22Rv1 (cell line): ENCODE results near the gene MAPK14.
A peak's percentile ranks its signal among the peaks of the same experiment; 100 is the strongest.

Experiments
- H3K27ac ChIP-seq: fragments of 450-650 bp; 2 replicates; pipeline ENCODE4 v1.5.1; 2017
- ZFX ChIP-seq: fragments of 450-650 bp; IDR thresholded peaks from 2 replicates; pipeline ENCODE4 v1.6.1; 2017; ENCODE audit warnings: antibody characterized with exemption, borderline replicate concordance
- TF ChIP-seq, protein P1 (sequence below): fragments of 450-650 bp; IDR thresholded peaks from 2 replicates; pipeline ENCODE4 v1.5.1; 2017; ENCODE audit warnings: mild to moderate bottlenecking

The MAPK14 gene

DNA sequence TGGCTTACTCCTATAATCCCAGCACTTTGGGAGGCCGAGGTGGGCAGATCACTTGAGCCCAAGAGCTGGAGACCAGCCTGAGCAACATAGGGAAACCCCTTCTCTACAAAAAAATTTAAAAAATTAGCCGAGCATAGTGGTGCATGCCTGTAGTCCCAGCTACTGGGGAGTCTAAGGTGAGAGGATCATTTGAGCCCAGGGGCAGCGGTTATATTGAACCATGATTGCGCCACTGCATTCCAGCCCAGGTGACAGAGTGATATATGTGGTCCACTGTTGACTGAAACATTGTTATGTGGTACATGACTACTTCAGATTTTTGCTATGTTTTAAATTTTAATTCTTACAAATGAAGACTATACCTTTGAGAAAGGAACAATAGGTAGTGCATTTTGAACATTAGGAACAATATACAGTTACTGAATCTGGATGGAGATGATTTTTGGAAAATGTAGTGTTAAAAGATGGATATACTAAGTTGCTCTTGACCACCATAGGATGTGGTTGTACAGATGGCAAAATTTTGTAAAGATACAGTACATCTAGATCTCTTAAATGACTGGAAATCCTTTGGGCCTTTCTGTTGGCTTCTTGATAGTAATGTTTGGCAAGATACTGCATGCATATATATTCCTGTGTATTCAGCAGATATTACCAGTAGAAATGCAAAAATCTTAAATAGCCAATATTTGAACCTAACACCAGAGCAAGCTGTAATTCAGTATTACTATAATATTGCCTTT lies 35.9 kb downstream of the MAPK14 start:
- TF ChIP-seq, protein P1, sequence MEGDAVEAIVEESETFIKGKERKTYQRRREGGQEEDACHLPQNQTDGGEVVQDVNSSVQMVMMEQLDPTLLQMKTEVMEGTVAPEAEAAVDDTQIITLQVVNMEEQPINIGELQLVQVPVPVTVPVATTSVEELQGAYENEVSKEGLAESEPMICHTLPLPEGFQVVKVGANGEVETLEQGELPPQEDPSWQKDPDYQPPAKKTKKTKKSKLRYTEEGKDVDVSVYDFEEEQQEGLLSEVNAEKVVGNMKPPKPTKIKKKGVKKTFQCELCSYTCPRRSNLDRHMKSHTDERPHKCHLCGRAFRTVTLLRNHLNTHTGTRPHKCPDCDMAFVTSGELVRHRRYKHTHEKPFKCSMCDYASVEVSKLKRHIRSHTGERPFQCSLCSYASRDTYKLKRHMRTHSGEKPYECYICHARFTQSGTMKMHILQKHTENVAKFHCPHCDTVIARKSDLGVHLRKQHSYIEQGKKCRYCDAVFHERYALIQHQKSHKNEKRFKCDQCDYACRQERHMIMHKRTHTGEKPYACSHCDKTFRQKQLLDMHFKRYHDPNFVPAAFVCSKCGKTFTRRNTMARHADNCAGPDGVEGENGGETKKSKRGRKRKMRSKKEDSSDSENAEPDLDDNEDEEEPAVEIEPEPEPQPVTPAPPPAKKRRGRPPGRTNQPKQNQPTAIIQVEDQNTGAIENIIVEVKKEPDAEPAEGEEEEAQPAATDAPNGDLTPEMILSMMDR = no peak
- TF ChIP-seq ZFX = no peak
- no peak overlapping the region for H3K27ac ChIP-seq

DNA sequence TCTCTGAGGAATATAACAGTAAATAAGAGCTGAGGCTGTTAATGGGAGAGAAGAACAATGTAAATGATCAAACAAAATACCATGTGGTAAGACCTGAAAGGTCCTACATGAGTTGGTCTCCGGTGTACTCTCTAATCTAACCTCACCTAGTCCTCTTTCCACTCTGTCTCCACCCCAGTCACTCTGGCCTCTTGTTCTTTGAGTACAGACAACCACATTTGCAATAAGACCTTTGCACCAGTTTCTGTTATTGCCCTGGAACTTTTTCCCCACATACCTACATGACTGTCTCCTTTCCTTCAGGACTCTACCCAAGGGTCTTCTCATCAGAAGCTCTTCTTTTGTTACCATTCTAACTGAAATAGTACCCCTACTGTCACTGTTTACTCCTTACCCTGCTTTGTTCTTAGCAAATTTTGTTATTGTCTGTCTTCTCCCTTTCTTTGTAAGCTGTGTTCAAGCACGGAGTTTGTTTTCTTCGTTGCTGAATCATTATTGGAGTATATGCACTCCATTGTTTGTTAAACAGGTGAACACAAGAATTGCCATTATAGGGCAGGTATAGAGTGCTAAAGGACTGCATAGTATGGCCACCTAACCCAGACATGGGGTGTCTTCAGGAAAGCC lies 37.3 kb downstream of the MAPK14 start:
- H3K27ac ChIP-seq = no peak overlapping the region
- TF ChIP-seq, protein P1 = no peak
- TF ChIP-seq ZFX = no peak

DNA sequence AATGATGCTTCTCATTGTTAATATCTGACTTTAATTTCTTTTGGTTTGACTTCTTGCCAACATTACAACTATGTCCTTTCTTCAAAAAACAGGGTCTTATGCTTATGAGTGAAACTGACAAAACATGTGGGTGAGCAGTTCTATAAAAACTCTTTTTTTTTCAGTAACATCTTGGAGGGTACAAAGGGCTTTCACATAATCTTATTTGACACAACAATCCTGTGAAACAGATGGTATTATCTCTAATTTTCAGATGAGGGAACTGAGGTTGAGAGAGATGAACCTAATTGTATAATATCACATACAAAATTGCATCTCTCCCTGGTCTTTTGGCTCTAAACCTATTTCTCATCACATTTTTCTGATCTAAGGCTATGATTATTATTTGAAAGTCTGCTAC lies 38.3 kb downstream of the MAPK14 start:
- 0 out of 2 replicates have a peak overlapping the region, but pooled peaks have one; percentile 14 for H3K27ac ChIP-seq
- TF ChIP-seq ZFX = no peak

DNA sequence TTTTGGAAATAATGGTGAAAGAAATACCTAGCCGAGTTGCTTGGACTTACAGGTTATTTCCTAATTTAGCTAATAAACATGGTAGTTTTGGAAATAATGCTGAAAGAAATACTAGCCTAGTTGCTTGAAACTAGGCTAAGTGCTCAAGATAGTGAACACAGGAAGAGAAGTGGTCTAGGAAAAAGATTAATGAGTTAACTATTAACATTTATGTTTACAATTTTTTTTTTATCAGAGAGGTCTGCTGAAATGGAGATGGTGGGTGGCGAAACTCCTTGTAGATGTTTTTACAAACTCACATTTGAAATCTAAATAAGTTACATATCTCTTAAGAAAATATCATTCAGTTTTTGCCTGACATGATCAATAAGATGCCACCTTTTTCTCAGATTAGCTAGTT lies 39.2 kb downstream of the MAPK14 start:
- TF ChIP-seq, protein P1 = no peak
- no peak for TF ChIP-seq ZFX
- 0 out of 2 replicates have a peak overlapping the region, but pooled peaks have one; percentile 14 for H3K27ac ChIP-seq

DNA sequence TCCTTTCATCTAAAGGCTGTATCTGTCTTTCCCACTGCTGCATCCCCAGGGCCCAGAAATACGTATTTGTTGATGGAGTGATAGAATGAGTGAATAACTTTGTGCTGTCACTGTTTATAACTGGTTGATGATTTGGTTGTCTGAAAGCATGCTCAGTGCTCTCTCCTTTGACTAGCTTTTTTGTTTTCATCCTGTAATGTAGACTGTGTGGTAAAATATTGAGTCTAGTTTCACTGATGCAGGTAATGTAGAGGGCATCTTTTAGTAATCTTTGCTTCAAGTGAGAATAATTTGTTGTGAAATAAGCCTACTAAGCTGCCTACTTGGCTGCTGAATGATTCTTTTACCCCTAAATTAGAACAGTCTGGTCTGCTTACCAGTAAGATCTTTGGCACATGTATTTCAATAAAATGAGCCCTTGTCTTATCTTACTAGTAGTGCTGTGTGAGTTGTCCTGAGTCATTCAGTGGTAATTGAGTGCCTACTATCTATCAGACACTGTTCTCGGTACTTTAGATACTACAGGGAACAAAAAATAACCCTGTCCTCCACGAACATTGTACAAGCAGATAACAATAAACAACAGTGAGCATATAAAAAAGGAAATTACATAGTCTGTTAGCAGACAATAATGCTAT lies 39.9 kb downstream of the MAPK14 start:
- TF ChIP-seq, protein P1 = no peak
- no peak for TF ChIP-seq ZFX
- H3K27ac ChIP-seq = no peak overlapping the region

DNA sequence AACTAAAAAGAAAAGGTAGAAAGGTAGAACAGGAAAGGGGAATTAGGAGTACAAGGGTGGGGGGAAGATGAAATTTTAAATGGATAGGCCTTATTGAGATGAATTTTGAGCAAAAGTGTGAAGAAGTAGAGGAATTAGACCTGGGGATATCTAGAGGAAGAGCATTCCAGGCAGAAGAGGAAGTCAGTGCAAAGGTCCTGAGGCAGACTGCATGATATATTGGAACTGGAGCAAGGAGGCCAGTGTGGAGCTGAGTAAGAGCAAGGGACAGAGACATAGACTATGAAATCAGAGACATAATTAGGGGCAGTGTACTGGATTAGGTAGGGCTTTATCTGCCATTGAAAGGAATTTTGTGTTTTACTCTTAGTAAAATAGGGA lies 40.4 kb downstream of the MAPK14 start:
- H3K27ac ChIP-seq = no peak overlapping the region
- TF ChIP-seq, protein P1 = no peak
- TF ChIP-seq ZFX = no peak

DNA sequence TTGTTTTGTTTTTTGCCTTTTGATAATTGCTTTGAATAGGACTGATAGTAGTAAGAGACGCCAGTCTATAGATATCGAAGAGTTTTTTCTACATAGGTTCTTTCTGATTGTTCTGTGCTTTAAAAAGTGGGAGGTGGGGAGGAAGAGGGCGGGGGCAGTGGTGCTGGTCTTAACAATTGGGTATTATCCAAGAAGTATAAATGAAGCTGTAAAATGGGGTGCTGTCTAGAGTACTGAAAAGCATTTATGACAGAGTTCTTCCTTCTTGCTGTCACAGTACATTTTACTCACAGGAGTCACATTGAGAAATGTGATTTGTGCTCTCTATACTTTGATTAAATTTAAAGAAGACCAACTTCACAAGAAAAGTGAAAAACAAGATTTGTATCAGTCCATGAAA lies 41.0 kb downstream of the MAPK14 start:
- no peak overlapping the region for H3K27ac ChIP-seq
- TF ChIP-seq ZFX = no peak
- TF ChIP-seq, protein P1 = no peak
